ENCODE results near the gene NADSYN1. TPM values are rescaled to one million over a fixed set of nuclear protein-coding genes. Genes with fewer than 3 reads are reported as not detected.

NADSYN1 gene
- total and polyA plus RNA-seq, 10 donors: 68.4 to 137 (median 105) TPM

GRCh38 chr11:71495286-71496230 lies 42.6 kb downstream of the NADSYN1 start:
- intact Hi-C loops (cut with DNase I; ENCODE audit: low total_unique reads): no loop called here
- WGBS, 5 donors: 88 to 96% (median 94%) methylated on average over 20 of the region's 20 CpGs

GRCh38 chr11:71496421-71496820 lies 43.4 kb downstream of the NADSYN1 start:
- peaks cover 0 to 9% (median 0%) of the 10 kb centered on the region in 6 donors for H3K4me1 ChIP-seq
- H3K36me3 ChIP-seq: peaks cover 7 to 100% (median 95%) of the 10 kb centered on the region in 6 donors
- WGBS, 5 donors: 96 to 99% (median 96%) methylated on average over 13 of the region's 13 CpGs
- no peak overlapping the region for H3K27ac ChIP-seq
- no peaks in the 10 kb centered on the region for H3K9me3 ChIP-seq
- TF ChIP-seq CTCF (IDR thresholded peaks at IDR 0.05 in 8 of 11, conservative IDR thresholded peaks at IDR 0.05 in 3 of 11) (no peak), POLR2A (IDR thresholded peaks at IDR 0.05) (no peak), POLR2AphosphoS5 (IDR thresholded peaks at IDR 0.05) (no peak)
- no peak overlapping the region for H3K4me3 ChIP-seq
- DNase-seq: no peak
- intact Hi-C loops (cut with DNase I; ENCODE audit: low total_unique reads): no loop called here
- H3K27me3 ChIP-seq (replicated peaks in 1 of 7): no peaks in the 10 kb centered on the region

More at GRCh38 chr11:71495286-71496230, 42.6 kb downstream of the NADSYN1 start:
- TF ChIP-seq CTCF (IDR thresholded peaks at IDR 0.05 in 8 of 11, conservative IDR thresholded peaks at IDR 0.05 in 3 of 11) (no peak), POLR2A (IDR thresholded peaks at IDR 0.05) (no peak), POLR2AphosphoS5 (IDR thresholded peaks at IDR 0.05) (no peak)
- Histone ChIP-seq H3K4me3 (no peak overlapping the region), H3K27ac (no peak overlapping the region), H3K36me3 (peaks cover 10 to 100% (median 95%) of the 10 kb centered on the region in 6 donors), H3K9me3 (no peaks in the 10 kb centered on the region), H3K4me1 (peaks cover 0 to 5% (median 0%) of the 10 kb centered on the region in 6 donors), H3K27me3 (replicated peaks in 1 of 7) (no peaks in the 10 kb centered on the region)
- peak; percentile 47 for DNase-seq

- no peak for TF ChIP-seq CTCF (IDR thresholded peaks at IDR 0.05 in 8 of 11, conservative IDR thresholded peaks at IDR 0.05 in 3 of 11)
- TF ChIP-seq POLR2AphosphoS5 (IDR thresholded peaks at IDR 0.05): no peak
- no peak for TF ChIP-seq POLR2A (IDR thresholded peaks at IDR 0.05)
- no peak overlapping the region for H3K4me3 ChIP-seq
- no peak overlapping the region for H3K27ac ChIP-seq
- peaks cover 8 to 97% (median 89%) of the 10 kb centered on the region in 6 donors for H3K36me3 ChIP-seq
- intact Hi-C loops (cut with DNase I; ENCODE audit: low total_unique reads): no loop called here
- H3K27me3 ChIP-seq (replicated peaks in 1 of 7): no peaks in the 10 kb centered on the region
- no peaks in the 10 kb centered on the region for H3K9me3 ChIP-seq
- WGBS, 5 donors: 94 to 97% (median 96%) methylated on average over 19 of the region's 19 CpGs
- peaks cover 0 to 9% (median 0%) of the 10 kb centered on the region in 6 donors for H3K4me1 ChIP-seq
- peak; percentile 31 for DNase-seq
Observed at GRCh38 chr11:71498091-71498490, 45.1 kb downstream of the NADSYN1 start.

- H3K36me3 ChIP-seq: peaks cover 8 to 97% (median 82%) of the 10 kb centered on the region in 6 donors
- 45 to 64% (median 53%) methylated on average over 13 of the region's 13 CpGs for WGBS, 5 donors
- intact Hi-C loops (cut with DNase I; ENCODE audit: low total_unique reads): no loop called here
- H3K9me3 ChIP-seq: no peaks in the 10 kb centered on the region
- peaks cover 0 to 9% (median 0%) of the 10 kb centered on the region in 6 donors for H3K4me1 ChIP-seq
- H3K4me3 ChIP-seq: no peak overlapping the region
- no peak overlapping the region for H3K27ac ChIP-seq
- TF ChIP-seq POLR2A (IDR thresholded peaks at IDR 0.05): no peak
- TF ChIP-seq CTCF (IDR thresholded peaks at IDR 0.05 in 8 of 11, conservative IDR thresholded peaks at IDR 0.05 in 3 of 11): no peak
- no peak for TF ChIP-seq POLR2AphosphoS5 (IDR thresholded peaks at IDR 0.05)
- no peak for DNase-seq
- no peaks in the 10 kb centered on the region for H3K27me3 ChIP-seq (replicated peaks in 1 of 7)
Observed at GRCh38 chr11:71499125-71499524, 46.1 kb downstream of the NADSYN1 start.

Measured in spleen (tissue), 11 donors.